ENCODE measurements around the gene PARP14.

DNA sequence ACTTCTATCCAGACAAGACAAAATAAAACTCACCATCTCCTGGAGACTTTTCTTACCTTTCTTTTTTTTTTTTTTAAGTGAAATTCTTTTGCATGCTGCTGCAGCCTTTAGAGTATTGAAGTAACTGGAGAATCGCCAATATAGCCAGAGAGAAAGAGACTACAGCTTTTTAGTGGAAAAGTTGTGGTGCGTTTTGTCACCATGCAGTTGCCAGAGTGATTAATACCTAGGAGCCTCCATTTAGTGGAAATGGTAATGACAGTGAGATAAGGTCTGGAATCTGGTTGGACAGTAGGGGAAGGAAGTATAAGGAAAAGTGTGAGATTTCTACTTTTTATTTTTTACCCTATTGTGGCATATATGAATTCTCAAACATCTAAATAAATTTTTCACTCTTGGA, 18.1 kb upstream of the PARP14 start:
- TF ChIP-seq POLR2AphosphoS5 (IDR thresholded peaks at IDR 0.05) (no peak), RAD21 (conservative IDR thresholded peaks at IDR 0.05) (no peak)
- TF ChIP-seq, protein P1, sequence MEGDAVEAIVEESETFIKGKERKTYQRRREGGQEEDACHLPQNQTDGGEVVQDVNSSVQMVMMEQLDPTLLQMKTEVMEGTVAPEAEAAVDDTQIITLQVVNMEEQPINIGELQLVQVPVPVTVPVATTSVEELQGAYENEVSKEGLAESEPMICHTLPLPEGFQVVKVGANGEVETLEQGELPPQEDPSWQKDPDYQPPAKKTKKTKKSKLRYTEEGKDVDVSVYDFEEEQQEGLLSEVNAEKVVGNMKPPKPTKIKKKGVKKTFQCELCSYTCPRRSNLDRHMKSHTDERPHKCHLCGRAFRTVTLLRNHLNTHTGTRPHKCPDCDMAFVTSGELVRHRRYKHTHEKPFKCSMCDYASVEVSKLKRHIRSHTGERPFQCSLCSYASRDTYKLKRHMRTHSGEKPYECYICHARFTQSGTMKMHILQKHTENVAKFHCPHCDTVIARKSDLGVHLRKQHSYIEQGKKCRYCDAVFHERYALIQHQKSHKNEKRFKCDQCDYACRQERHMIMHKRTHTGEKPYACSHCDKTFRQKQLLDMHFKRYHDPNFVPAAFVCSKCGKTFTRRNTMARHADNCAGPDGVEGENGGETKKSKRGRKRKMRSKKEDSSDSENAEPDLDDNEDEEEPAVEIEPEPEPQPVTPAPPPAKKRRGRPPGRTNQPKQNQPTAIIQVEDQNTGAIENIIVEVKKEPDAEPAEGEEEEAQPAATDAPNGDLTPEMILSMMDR (IDR thresholded peaks at IDR 0.05; ENCODE audit: poor library complexity, severe bottlenecking), result no peak
- TF ChIP-seq, protein P2, sequence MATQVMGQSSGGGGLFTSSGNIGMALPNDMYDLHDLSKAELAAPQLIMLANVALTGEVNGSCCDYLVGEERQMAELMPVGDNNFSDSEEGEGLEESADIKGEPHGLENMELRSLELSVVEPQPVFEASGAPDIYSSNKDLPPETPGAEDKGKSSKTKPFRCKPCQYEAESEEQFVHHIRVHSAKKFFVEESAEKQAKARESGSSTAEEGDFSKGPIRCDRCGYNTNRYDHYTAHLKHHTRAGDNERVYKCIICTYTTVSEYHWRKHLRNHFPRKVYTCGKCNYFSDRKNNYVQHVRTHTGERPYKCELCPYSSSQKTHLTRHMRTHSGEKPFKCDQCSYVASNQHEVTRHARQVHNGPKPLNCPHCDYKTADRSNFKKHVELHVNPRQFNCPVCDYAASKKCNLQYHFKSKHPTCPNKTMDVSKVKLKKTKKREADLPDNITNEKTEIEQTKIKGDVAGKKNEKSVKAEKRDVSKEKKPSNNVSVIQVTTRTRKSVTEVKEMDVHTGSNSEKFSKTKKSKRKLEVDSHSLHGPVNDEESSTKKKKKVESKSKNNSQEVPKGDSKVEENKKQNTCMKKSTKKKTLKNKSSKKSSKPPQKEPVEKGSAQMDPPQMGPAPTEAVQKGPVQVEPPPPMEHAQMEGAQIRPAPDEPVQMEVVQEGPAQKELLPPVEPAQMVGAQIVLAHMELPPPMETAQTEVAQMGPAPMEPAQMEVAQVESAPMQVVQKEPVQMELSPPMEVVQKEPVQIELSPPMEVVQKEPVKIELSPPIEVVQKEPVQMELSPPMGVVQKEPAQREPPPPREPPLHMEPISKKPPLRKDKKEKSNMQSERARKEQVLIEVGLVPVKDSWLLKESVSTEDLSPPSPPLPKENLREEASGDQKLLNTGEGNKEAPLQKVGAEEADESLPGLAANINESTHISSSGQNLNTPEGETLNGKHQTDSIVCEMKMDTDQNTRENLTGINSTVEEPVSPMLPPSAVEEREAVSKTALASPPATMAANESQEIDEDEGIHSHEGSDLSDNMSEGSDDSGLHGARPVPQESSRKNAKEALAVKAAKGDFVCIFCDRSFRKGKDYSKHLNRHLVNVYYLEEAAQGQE (IDR thresholded peaks at IDR 0.05; ENCODE audit: borderline replicate concordance), result no peak

Measured in neural cell (in vitro differentiated cells).